K562 (cell line): ENCODE data around the gene GART. TPM values are rescaled to one million over a fixed set of nuclear protein-coding genes. Genes with fewer than 3 reads are reported as not detected.

ENCODE experiments used
- CBX5 ChIP-seq: IDR thresholded peaks from 2 replicates; pipeline ENCODE4 v1.6.1; 2014; ENCODE audit warnings: low read depth, borderline replicate concordance
- EGR1 ChIP-seq: fragments of 450-650 bp; conservative IDR thresholded peaks from 2 replicates; pipeline ENCODE4 v1.6.1; 2017; ENCODE audit warnings: mild to moderate bottlenecking
- IRF9 ChIP-seq: fragments of 450-650 bp; IDR thresholded peaks from 2 replicates; pipeline ENCODE4 v1.6.1; 2016; ENCODE audit warnings: missing biosample characterization, missing genetic modification characterization
- PHF21A ChIP-seq: fragments of 450-650 bp; IDR thresholded peaks from 2 replicates; pipeline ENCODE4 v1.6.1; 2017; ENCODE audit warnings: low read depth, borderline replicate concordance
- PHF8 ChIP-seq: fragments of 200-600 bp; sonication (generic); IDR thresholded peaks from 2 replicates; pipeline ENCODE4 v1.6.1; 2012; ENCODE audit warnings: mixed run types, mild to moderate bottlenecking, inconsistent platforms, low read length, moderate library complexity, borderline replicate concordance
- RNF219 ChIP-seq: fragments of 250-450 bp; sonication (Bioruptor Pico); IDR thresholded peaks from 2 replicates; pipeline ENCODE4 v1.5.0; 2022; ENCODE audit warnings: mild to moderate bottlenecking
- THRA ChIP-seq: fragments of 450-650 bp; IDR thresholded peaks from 2 replicates; pipeline ENCODE4 v1.6.1; 2017; ENCODE audit warnings: mild to moderate bottlenecking, moderate library complexity
- ZBTB43 ChIP-seq: sonication (generic); formaldehyde crosslinking; IDR thresholded peaks from 2 replicates; pipeline ENCODE4 v1.8.0; 2023; ENCODE audit warnings: mild to moderate bottlenecking, missing genetic modification reagents
- ZNF280B ChIP-seq: fragments of 250-450 bp; sonication (Bioruptor Pico); IDR thresholded peaks from 2 replicates; pipeline ENCODE4 v1.5.1; 2021; ENCODE audit warnings: mild to moderate bottlenecking
- ZNF282 ChIP-seq: sonication (generic); formaldehyde crosslinking; IDR thresholded peaks from 2 replicates; pipeline ENCODE4 v1.8.1; 2023; ENCODE audit warnings: missing genetic modification reagents
- ZNF431 ChIP-seq: sonication (generic); formaldehyde crosslinking; IDR thresholded peaks from 2 replicates; pipeline ENCODE4 v1.8.0; 2022; ENCODE audit warnings: mild to moderate bottlenecking, missing genetic modification reagents
- ZNF507 ChIP-seq: conservative IDR thresholded peaks from 2 replicates; pipeline ENCODE4 v1.6.1; 2017; ENCODE audit warnings: missing genetic modification characterization, missing compliant biosample characterization
- ZNF609 ChIP-seq: sonication (generic); formaldehyde crosslinking; IDR thresholded peaks from 2 replicates; pipeline ENCODE4 v1.8.1; 2023; ENCODE audit warnings: missing genetic modification reagents, mild to moderate bottlenecking, borderline replicate concordance
- polyA plus RNA-seq, 8 experiments: library from polyadenylated mRNA; depleted of rRNA in 4 of 8; stranded (reverse) in 5 of 8; unstranded in 3 of 8; fragments of >200 nt; fragmentation: Nextera tagmentation in 2 of 8; fragmentation: Illumina TruSeq in 1 of 8; extraction: Ambion mirVana in 2 of 8; extraction: Trizol in 1 of 8; gene quantifications; 2 replicates each; pipeline versions ENCODE4 v1.2.1 to v1.2.3, GENCODE V29; 2011 to 2014; ENCODE audit warnings: inconsistent platforms in 1 of 8, missing spikeins in 1 of 8
- total RNA-seq, 7 experiments: library from RNA; depleted of rRNA in 6 of 7; stranded (reverse); fragments of >200 nt in 6 of 7; fragmentation: Illumina TruSeq in 2 of 7; extraction: Trizol in 2 of 7; gene quantifications; 2 replicates each; pipeline versions ENCODE4 v1.2.1 to v1.2.3, GENCODE V29; 2011 to 2021; ENCODE audit warnings: low replicate concordance in 1 of 7

Gene GART
- total and polyA plus RNA-seq, 9 of the 15 experiments (the other 6 are each of a cell fraction or from before 2014, with no cell fraction given) = 141 to 429 (median 349) TPM

GRCh38 chr21:33541756-33542639 lies at the start of gene GART (continued):
- no peak for TF ChIP-seq ZNF609 (CRISPR knock-in tag)
- peak; percentile 23 for TF ChIP-seq EGR1
- TF ChIP-seq PHF8 = peak; percentile 88
- no peak for TF ChIP-seq RNF219
- TF ChIP-seq ZNF280B = no peak
- no peak for TF ChIP-seq CBX5
- no peak for TF ChIP-seq PHF21A
- TF ChIP-seq IRF9 (tag) = no peak
- no peak for TF ChIP-seq ZBTB43 (CRISPR knock-in tag)
- no peak for TF ChIP-seq ZNF282 (CRISPR knock-in tag)
- no peak for TF ChIP-seq THRA
- TF ChIP-seq ZNF431 = no peak
- no peak for TF ChIP-seq ZNF507 (tag)
